Spinal cord (tissue), 10 donors: ENCODE data around the gene PEX5. TPM values are rescaled to one million over a fixed set of nuclear protein-coding genes. Genes with fewer than 3 reads are reported as not detected.
"Not testable (repeated sequence)": the region's sequence is repeated elsewhere in the genome, so short reads cannot be mapped to it uniquely, and the experiment has no call there.

ENCODE experiments used
- DNase-seq, 6 donors: peaks; one replicate each; pipeline versions ENCODE4 v3.0.0 to v3.0.0-alpha.2; 2013 to 2015; ENCODE audit warnings: low spot score in 6 of 6, low read depth in 4 of 6
- H3K27ac ChIP-seq: one replicate; pipeline ENCODE4 v1.5.1; 2013; ENCODE audit warnings: low read depth, low read length, control low read depth
- H3K27me3 ChIP-seq: one replicate; pipeline ENCODE4 v1.6.1; 2013; ENCODE audit warnings: low read length; ENCODE audit not compliant: control insufficient read depth, insufficient read depth
- H3K36me3 ChIP-seq: one replicate; pipeline ENCODE4 v1.6.1; 2013; ENCODE audit warnings: low read length; ENCODE audit not compliant: control insufficient read depth, insufficient read depth
- H3K4me1 ChIP-seq: one replicate; pipeline ENCODE4 v1.6.1; 2013; ENCODE audit warnings: low read length; ENCODE audit not compliant: control insufficient read depth, insufficient read depth
- H3K4me3 ChIP-seq: one replicate; pipeline ENCODE4 v1.5.1; 2013; ENCODE audit warnings: low read depth, low read length, control low read depth
- H3K9me3 ChIP-seq: one replicate; pipeline ENCODE4 v1.6.1; 2013; ENCODE audit warnings: low read length; ENCODE audit not compliant: control insufficient read depth, insufficient read depth
- WGBS: methylation state at CpG from one replicate; pipeline ENCODE4 v1.1.5; 2013; ENCODE audit warnings: missing lambda C conversion rate; ENCODE audit not compliant: insufficient coverage; 5-methylcytosine and 5-hydroxymethylcytosine counted together
- polyA plus RNA-seq, 2 donors: library from polyadenylated mRNA; unstranded; fragments of 120-200 nt; gene quantifications; one replicate each; pipeline ENCODE4 v1.2.1, GENCODE V29; 2013; ENCODE audit not compliant: insufficient read length in 2 of 2
- total RNA-seq, 2 donors: library from RNA; depleted of rRNA in 1 of 2; stranded (reverse); fragments of 120-200 nt in 1 of 2; fragments of >200 nt in 1 of 2; gene quantifications; one replicate each; pipeline versions ENCODE4 v1.2.3 to v1.2.4, GENCODE V29; 2013 to 2014
- donor health status: healthy.

The PEX5 gene
- total and polyA plus RNA-seq, 4 donors = 35.2 to 68.5 (median 52.2) TPM

GRCh38 chr12:7178481-7178880, 11.0 kb upstream of the PEX5 start:
- H3K9me3 ChIP-seq = no peaks in the 10 kb centered on the region
- no CpG with 5 or more reads among the region's 2 CpGs for WGBS
- DNase-seq = no peak
- H3K4me1 ChIP-seq = no peaks in the 10 kb centered on the region
- H3K4me3 ChIP-seq = no peak overlapping the region
- no peaks in the 10 kb centered on the region for H3K36me3 ChIP-seq
- H3K27me3 ChIP-seq = no peaks in the 10 kb centered on the region
- no peak overlapping the region for H3K27ac ChIP-seq

GRCh38 chr12:7180685-7181084, 8.8 kb upstream of the PEX5 start:
- Histone ChIP-seq H3K4me1 (no peaks in the 10 kb centered on the region), H3K4me3 (no peak overlapping the region), H3K36me3 (no peaks in the 10 kb centered on the region), H3K27me3 (no peaks in the 10 kb centered on the region), H3K27ac (no peak overlapping the region), H3K9me3 (no peaks in the 10 kb centered on the region)
- DNase-seq = no peak
- WGBS = 71% methylated on average over 1 of the region's 1 CpG

GRCh38 chr12:7186058-7186457, 3.4 kb upstream of the PEX5 start:
- not testable (repeated sequence) for H3K4me3 ChIP-seq, H3K9me3 ChIP-seq, DNase-seq, H3K27ac ChIP-seq, H3K36me3 ChIP-seq, H3K27me3 ChIP-seq
- WGBS = 20% methylated on average over 1 of the region's 2 CpGs
- peaks cover 19% of the 10 kb centered on the region for H3K4me1 ChIP-seq

- Histone ChIP-seq H3K27ac (peak overlapping the region; percentile 86), H3K9me3 (no peaks in the 10 kb centered on the region), H3K36me3 (peaks cover 10% of the 10 kb centered on the region), H3K27me3 (no peaks in the 10 kb centered on the region), H3K4me3 (peak overlapping the region; percentile 94), H3K4me1 (peaks cover 23% of the 10 kb centered on the region)
- peak; percentile 23 to 86 (median 46) for DNase-seq
- WGBS = 1% methylated on average over 20 of the region's 21 CpGs
Measured at GRCh38 chr12:7188562-7189397, 706 bp upstream of the PEX5 start.

GRCh38 chr12:7190268-7191055, 976 bp downstream of the PEX5 start:
- Histone ChIP-seq H3K27ac (peak overlapping the region; percentile 12), H3K4me1 (peaks cover 23% of the 10 kb centered on the region), H3K36me3 (peaks cover 10% of the 10 kb centered on the region), H3K27me3 (no peaks in the 10 kb centered on the region), H3K4me3 (peak overlapping the region; percentile 94), H3K9me3 (no peaks in the 10 kb centered on the region)
- 9% methylated on average over 14 of the region's 17 CpGs for WGBS
- DNase-seq = peak in 4 of 6 donors; percentile 5 to 63 (median 46)

GRCh38 chr12:7193674-7194073, 4.2 kb downstream of the PEX5 start:
- DNase-seq = no peak
- H3K27me3 ChIP-seq = no peaks in the 10 kb centered on the region
- H3K27ac ChIP-seq = no peak overlapping the region
- peaks cover 17% of the 10 kb centered on the region for H3K4me1 ChIP-seq
- H3K4me3 ChIP-seq = no peak overlapping the region
- peaks cover 10% of the 10 kb centered on the region for H3K36me3 ChIP-seq
- WGBS = 100% methylated on average over 1 of the region's 2 CpGs
- H3K9me3 ChIP-seq = no peaks in the 10 kb centered on the region

GRCh38 chr12:7197841-7198240, 8.4 kb downstream of the PEX5 start:
- Histone ChIP-seq H3K4me1 (no peaks in the 10 kb centered on the region), H3K27me3 (no peaks in the 10 kb centered on the region), H3K27ac (no peak overlapping the region), H3K4me3 (no peak overlapping the region), H3K9me3 (no peaks in the 10 kb centered on the region), H3K36me3 (peaks cover 29% of the 10 kb centered on the region)
- whole genome bisulfite sequencing = 51% methylated on average over 2 of the region's 2 CpGs
- no peak for DNase-seq

- DNase-seq = no peak
- Histone ChIP-seq H3K4me3 (no peak overlapping the region), H3K4me1 (no peaks in the 10 kb centered on the region), H3K36me3 (peaks cover 38% of the 10 kb centered on the region), H3K27ac (no peak overlapping the region), H3K9me3 (no peaks in the 10 kb centered on the region), H3K27me3 (no peaks in the 10 kb centered on the region)
- no CpG with 5 or more reads among the region's 4 CpGs for WGBS
Measured at GRCh38 chr12:7203109-7203508, 13.6 kb downstream of the PEX5 start.

- no peak for DNase-seq
- H3K4me3 ChIP-seq = no peak overlapping the region
Measured at GRCh38 chr12:7205091-7205490, 15.6 kb downstream of the PEX5 start.

More at GRCh38 chr12:7205091-7205490, 15.6 kb downstream of the PEX5 start:
- Histone ChIP-seq H3K27ac (no peak overlapping the region), H3K9me3 (no peaks in the 10 kb centered on the region), H3K36me3 (peaks cover 53% of the 10 kb centered on the region), H3K4me1 (no peaks in the 10 kb centered on the region), H3K27me3 (no peaks in the 10 kb centered on the region)
